Fibroblast of gingiva (primary cell): ENCODE data around the gene TNS3.
A peak's percentile ranks its signal among the peaks of the same experiment; 100 is the strongest.

Experiments
- DNase-seq: peaks from one replicate; pipeline ENCODE4 v3.0.0-alpha.2; 2011; ENCODE audit warnings: low read depth

Gene TNS3

GRCh38 chr7:47581438-47581803 is 490 bp downstream of the TNS3 start:
- no peak for DNase-seq

GRCh38 chr7:47580811-47581331 is 1.0 kb downstream of the TNS3 start:
- DNase-seq = no peak

- peak; percentile 22 for DNase-seq
Measured at GRCh38 chr7:47580175-47580706, 1.7 kb downstream of the TNS3 start.

GRCh38 chr7:47579458-47579857 is 2.5 kb downstream of the TNS3 start:
- DNase-seq = no peak

GRCh38 chr7:47578579-47579270 is 3.2 kb downstream of the TNS3 start:
- peak; percentile 56 for DNase-seq

GRCh38 chr7:47577321-47577919 is 4.5 kb downstream of the TNS3 start:
- no peak for DNase-seq

- no peak for DNase-seq
Measured at GRCh38 chr7:47576866-47577306, 5.0 kb downstream of the TNS3 start.

- peak; percentile 65 for DNase-seq
Measured at GRCh38 chr7:47576031-47576865, 5.7 kb downstream of the TNS3 start.

- no peak for DNase-seq
Measured at GRCh38 chr7:47574482-47575329, 7.2 kb downstream of the TNS3 start.

GRCh38 chr7:47573758-47574481 is 8.0 kb downstream of the TNS3 start:
- DNase-seq = peak; percentile 93

GRCh38 chr7:47572939-47573757 is 8.8 kb downstream of the TNS3 start:
- DNase-seq = no peak

GRCh38 chr7:47572094-47572445 is 9.8 kb downstream of the TNS3 start:
- no peak for DNase-seq

- DNase-seq = peak; percentile 72
Measured at GRCh38 chr7:47571331-47572093, 10.4 kb downstream of the TNS3 start.

GRCh38 chr7:47570649-47571050 is 11.3 kb downstream of the TNS3 start:
- peak; percentile 32 for DNase-seq

GRCh38 chr7:47568547-47568946 is 13.4 kb downstream of the TNS3 start:
- no peak for DNase-seq

- DNase-seq = no peak
Measured at GRCh38 chr7:47568056-47568455, 13.9 kb downstream of the TNS3 start.

GRCh38 chr7:47565640-47566250 is 16.2 kb downstream of the TNS3 start:
- DNase-seq = no peak

GRCh38 chr7:47563521-47563920 is 18.4 kb downstream of the TNS3 start:
- no peak for DNase-seq
